ENCODE measurements around the gene KLHL7.

The KLHL7 gene

DNA sequence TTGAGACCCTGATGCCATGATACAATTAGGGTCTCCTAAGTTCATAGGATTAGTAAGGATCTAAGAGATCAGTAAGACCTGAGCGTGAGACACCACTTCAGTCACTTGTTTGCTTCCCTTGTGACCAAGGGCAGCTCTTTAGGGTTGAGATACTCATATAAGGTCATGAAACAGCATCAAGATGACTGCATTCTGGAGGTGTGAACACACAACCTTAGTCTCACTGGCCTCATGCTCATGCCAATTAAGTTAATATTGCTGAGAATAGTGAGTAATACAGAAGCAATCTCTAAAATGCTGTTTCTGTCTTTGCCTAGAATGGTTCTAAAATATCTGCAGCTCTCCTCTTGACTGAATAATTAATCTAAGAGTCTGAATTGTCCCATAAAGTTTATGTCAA, 39.6 kb upstream of the KLHL7 start:
- H3K27ac ChIP-seq (ENCODE audit: low read length): no peak overlapping the region
- no peaks in the 10 kb centered on the region for H3K9me3 ChIP-seq (ENCODE audit: insufficient read depth, low read length)
- TF ChIP-seq, protein P1, sequence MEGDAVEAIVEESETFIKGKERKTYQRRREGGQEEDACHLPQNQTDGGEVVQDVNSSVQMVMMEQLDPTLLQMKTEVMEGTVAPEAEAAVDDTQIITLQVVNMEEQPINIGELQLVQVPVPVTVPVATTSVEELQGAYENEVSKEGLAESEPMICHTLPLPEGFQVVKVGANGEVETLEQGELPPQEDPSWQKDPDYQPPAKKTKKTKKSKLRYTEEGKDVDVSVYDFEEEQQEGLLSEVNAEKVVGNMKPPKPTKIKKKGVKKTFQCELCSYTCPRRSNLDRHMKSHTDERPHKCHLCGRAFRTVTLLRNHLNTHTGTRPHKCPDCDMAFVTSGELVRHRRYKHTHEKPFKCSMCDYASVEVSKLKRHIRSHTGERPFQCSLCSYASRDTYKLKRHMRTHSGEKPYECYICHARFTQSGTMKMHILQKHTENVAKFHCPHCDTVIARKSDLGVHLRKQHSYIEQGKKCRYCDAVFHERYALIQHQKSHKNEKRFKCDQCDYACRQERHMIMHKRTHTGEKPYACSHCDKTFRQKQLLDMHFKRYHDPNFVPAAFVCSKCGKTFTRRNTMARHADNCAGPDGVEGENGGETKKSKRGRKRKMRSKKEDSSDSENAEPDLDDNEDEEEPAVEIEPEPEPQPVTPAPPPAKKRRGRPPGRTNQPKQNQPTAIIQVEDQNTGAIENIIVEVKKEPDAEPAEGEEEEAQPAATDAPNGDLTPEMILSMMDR (IDR thresholded peaks at IDR 0.05; ENCODE audit: low read depth, low read length): no peak
- no peak for TF ChIP-seq EZH2phosphoT487 (IDR thresholded peaks at IDR 0.05; ENCODE audit: low read depth)
- no peak overlapping the region for H3K9ac ChIP-seq (ENCODE audit: low read length)
- H3K4me1 ChIP-seq (ENCODE audit: low read length): peaks cover 4% of the 10 kb centered on the region
- H3K4me3 ChIP-seq (ENCODE audit: low read length): no peak overlapping the region
- H3K27me3 ChIP-seq (ENCODE audit: low read depth, low read length): no peaks in the 10 kb centered on the region
- no peaks in the 10 kb centered on the region for H3K79me2 ChIP-seq (ENCODE audit: low read length)
- no peaks in the 10 kb centered on the region for H4K20me1 ChIP-seq (ENCODE audit: insufficient read depth, low read length)
- no peaks in the 10 kb centered on the region for H3K36me3 ChIP-seq (replicated peaks; ENCODE audit: low read depth, low read length)
- no peak overlapping the region for H3K4me2 ChIP-seq (ENCODE audit: low read length)
- no peak overlapping the region for H2AFZ ChIP-seq (ENCODE audit: low read depth, low read length)

DNA sequence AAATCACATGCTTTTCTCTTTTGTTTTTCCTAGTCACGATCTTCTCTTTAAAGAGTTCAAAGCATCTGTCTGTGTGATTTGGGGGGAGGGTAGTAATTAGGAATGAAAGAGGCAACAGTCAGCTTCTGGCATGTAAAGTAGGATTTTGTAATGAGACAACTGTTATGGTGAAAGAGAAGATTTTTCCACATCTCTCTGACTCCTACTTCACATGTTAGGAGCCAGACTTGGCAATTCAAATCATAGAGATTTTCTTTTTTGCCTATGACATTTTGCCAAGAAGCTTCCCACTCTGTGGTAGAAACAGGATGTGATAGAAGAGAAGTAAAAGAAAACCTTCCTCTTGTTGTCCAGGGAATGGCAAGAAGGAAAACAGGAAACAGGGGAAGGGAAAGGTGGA, 38.3 kb upstream of the KLHL7 start:
- Histone ChIP-seq H3K27ac (ENCODE audit: low read length) (no peak overlapping the region), H3K36me3 (replicated peaks; ENCODE audit: low read depth, low read length) (no peaks in the 10 kb centered on the region), H3K4me2 (ENCODE audit: low read length) (no peak overlapping the region), H3K9ac (ENCODE audit: low read length) (no peak overlapping the region), H2AFZ (ENCODE audit: low read depth, low read length) (no peak overlapping the region), H3K4me1 (ENCODE audit: low read length) (peaks cover 4% of the 10 kb centered on the region), H3K4me3 (ENCODE audit: low read length) (no peak overlapping the region), H3K9me3 (ENCODE audit: insufficient read depth, low read length) (no peaks in the 10 kb centered on the region), H3K79me2 (ENCODE audit: low read length) (no peaks in the 10 kb centered on the region), H4K20me1 (ENCODE audit: insufficient read depth, low read length) (no peaks in the 10 kb centered on the region), H3K27me3 (ENCODE audit: low read depth, low read length) (no peaks in the 10 kb centered on the region)
- TF ChIP-seq, protein P1 (IDR thresholded peaks at IDR 0.05; ENCODE audit: low read depth, low read length): no peak
- TF ChIP-seq EZH2phosphoT487 (IDR thresholded peaks at IDR 0.05; ENCODE audit: low read depth): no peak

DNA sequence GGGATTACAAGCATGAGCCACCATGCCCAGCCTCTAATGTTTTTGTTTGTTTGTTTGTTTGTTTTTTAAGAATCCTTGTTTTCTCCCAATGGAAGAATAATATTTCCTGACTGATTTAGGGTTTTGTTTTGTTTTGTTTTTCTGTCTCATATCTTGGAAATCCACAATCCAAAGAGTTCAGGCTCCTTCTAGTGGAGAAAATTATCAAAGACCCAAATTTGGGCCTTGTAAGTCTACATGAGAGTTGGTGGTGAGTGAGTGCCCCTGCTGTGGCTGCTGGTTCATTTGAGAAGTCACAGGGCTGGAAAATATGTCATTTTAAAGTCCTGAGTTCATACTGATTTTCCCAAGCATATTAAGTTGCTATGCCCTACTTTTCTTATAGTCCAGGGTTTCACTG, 33.5 kb upstream of the KLHL7 start:
- Histone ChIP-seq H3K27me3 (ENCODE audit: low read depth, low read length) (0 out of 2 replicates have a peak, but pooled peaks cover 3% of the 10 kb centered on the region), H3K79me2 (ENCODE audit: low read length) (no peaks in the 10 kb centered on the region), H3K4me1 (ENCODE audit: low read length) (no peaks in the 10 kb centered on the region), H2AFZ (ENCODE audit: low read depth, low read length) (no peak overlapping the region), H3K36me3 (replicated peaks; ENCODE audit: low read depth, low read length) (no peaks in the 10 kb centered on the region), H3K27ac (ENCODE audit: low read length) (no peak overlapping the region), H3K4me3 (ENCODE audit: low read length) (no peak overlapping the region), H3K4me2 (ENCODE audit: low read length) (no peak overlapping the region), H4K20me1 (ENCODE audit: insufficient read depth, low read length) (no peaks in the 10 kb centered on the region), H3K9ac (ENCODE audit: low read length) (no peak overlapping the region), H3K9me3 (ENCODE audit: insufficient read depth, low read length) (no peaks in the 10 kb centered on the region)
- no peak for TF ChIP-seq EZH2phosphoT487 (IDR thresholded peaks at IDR 0.05; ENCODE audit: low read depth)
- TF ChIP-seq, protein P1 (IDR thresholded peaks at IDR 0.05; ENCODE audit: low read depth, low read length): peak; percentile 21; the same call in 1 of the 2 replicates

DNA sequence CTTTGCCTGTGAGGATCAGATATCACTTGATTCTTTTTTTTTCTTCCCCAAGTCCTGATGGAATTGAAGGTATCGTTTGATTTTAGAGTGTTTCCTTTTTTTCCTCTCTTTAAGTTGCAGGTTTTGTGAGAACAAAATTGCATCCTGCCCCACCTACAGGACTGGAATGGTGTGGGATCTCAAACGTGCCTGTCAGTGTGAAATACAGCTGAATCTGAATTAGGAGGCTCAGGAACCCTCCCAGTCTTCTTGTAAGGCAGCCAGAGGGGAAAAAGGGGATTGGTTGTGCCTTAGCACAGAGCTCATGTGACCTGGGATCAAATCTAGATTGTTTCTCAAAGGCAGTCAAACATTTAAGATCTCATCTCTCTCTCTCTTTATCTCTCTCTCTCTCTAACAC, 32.7 kb upstream of the KLHL7 start:
- no peak overlapping the region for H2AFZ ChIP-seq (ENCODE audit: low read depth, low read length)

More for the DNA sequence above, 32.7 kb upstream of the KLHL7 start:
- no peak overlapping the region for H3K4me2 ChIP-seq (ENCODE audit: low read length)
- H3K27me3 ChIP-seq (ENCODE audit: low read depth, low read length): 0 out of 2 replicates have a peak, but pooled peaks cover 3% of the 10 kb centered on the region
- no peaks in the 10 kb centered on the region for H4K20me1 ChIP-seq (ENCODE audit: insufficient read depth, low read length)
- H3K27ac ChIP-seq (ENCODE audit: low read length): no peak overlapping the region
- no peaks in the 10 kb centered on the region for H3K9me3 ChIP-seq (ENCODE audit: insufficient read depth, low read length)
- no peak overlapping the region for H3K9ac ChIP-seq (ENCODE audit: low read length)
- no peaks in the 10 kb centered on the region for H3K4me1 ChIP-seq (ENCODE audit: low read length)
- H3K79me2 ChIP-seq (ENCODE audit: low read length): no peaks in the 10 kb centered on the region
- H3K36me3 ChIP-seq (replicated peaks; ENCODE audit: low read depth, low read length): no peaks in the 10 kb centered on the region
- no peak for TF ChIP-seq EZH2phosphoT487 (IDR thresholded peaks at IDR 0.05; ENCODE audit: low read depth)
- TF ChIP-seq, protein P1 (IDR thresholded peaks at IDR 0.05; ENCODE audit: low read depth, low read length): no peak
- no peak overlapping the region for H3K4me3 ChIP-seq (ENCODE audit: low read length)
